Type B pancreatic cell (in vitro differentiated cells): ENCODE measurements around the gene BMX. TPM values are rescaled to one million over a fixed set of nuclear protein-coding genes. Genes with fewer than 3 reads are reported as not detected.
A peak's percentile ranks its signal among the peaks of the same experiment; 100 is the strongest.

ENCODE experiments used
- DNase-seq: peaks from one replicate; pipeline ENCODE4 v3.0.0; 2021; ENCODE audit warnings: mixed read lengths; ENCODE audit not compliant: unreplicated experiment; ENCODE audit errors: extremely low spot score
- H3K27ac Mint-ChIP-seq: 2 replicates; pipeline ENCODE4 v1.8.0; 2021; ENCODE audit warnings: mild to moderate bottlenecking, mixed read lengths
- H3K27me3 Mint-ChIP-seq: 2 replicates; pipeline ENCODE4 v1.8.0; 2021; ENCODE audit warnings: mixed read lengths
- H3K36me3 Mint-ChIP-seq: 2 replicates; pipeline ENCODE4 v1.8.0; 2021; ENCODE audit warnings: mixed read lengths
- H3K4me1 Mint-ChIP-seq: one replicate; pipeline ENCODE4 v1.8.0; 2021; ENCODE audit warnings: mixed read lengths; ENCODE audit not compliant: unreplicated experiment
- H3K4me3 Mint-ChIP-seq: 2 replicates; pipeline ENCODE4 v1.8.0; 2021; ENCODE audit warnings: mild to moderate bottlenecking, mixed read lengths
- H3K9me3 Mint-ChIP-seq: 2 replicates; pipeline ENCODE4 v1.8.0; 2021; ENCODE audit warnings: mixed read lengths
- CTCF ChIP-seq: fragments of 200-600 bp; sonication (generic); conservative IDR thresholded peaks from 2 replicates; pipeline ENCODE4 v1.5.0; 2021; ENCODE audit warnings: antibody characterized with exemption, mild to moderate bottlenecking
- total RNA-seq: library from RNA; stranded (reverse); gene quantifications from 2 replicates; pipeline ENCODE4 v1.2.1, GENCODE V29; 2021; ENCODE audit warnings: low replicate concordance

Gene BMX
- total RNA-seq, 1 donor from 2014 or later = not detected

DNA sequence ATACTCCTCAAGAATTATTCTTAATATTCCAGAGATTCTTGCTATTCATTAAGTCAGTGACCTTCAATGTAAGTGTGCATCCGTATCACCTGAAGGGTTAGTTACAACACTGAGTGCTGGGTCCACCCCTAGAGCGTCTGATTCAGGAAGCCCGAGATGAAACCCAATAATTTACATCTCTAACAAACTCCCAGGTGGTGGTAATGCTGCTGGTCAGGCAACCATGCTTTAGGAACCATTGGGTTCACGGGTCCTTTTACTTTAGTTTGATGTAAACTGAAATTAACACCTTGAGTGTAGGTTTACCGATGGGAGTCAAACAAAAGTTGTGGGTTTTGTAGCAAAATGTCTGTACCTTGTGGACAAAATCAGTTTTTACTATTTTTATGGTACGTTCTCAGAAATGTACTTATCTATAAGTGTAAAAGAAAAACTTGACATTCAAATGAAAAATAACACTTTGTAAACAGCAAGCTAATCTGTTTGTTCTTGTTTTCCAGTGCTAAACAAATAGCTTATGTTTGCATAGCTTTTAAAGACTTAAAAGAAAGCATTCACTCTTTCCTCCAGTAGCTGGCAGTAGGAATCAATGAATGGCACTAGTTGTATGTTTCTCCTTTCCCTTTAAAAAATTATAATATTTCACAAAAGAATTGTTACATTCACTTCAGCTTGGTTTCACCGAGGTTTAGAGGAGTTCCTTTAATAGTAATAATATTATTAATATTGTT is 67.4 kb downstream of the BMX start:
- no peak for DNase-seq
- Mint-ChIP-seq H3K4me1 (peaks cover 23% of the 10 kb centered on the region), H3K27me3 (peaks cover 4% of the 10 kb centered on the region), H3K27ac (no peak overlapping the region), H3K36me3 (no peaks in the 10 kb centered on the region), H3K9me3 (no peaks in the 10 kb centered on the region), H3K4me3 (no peak overlapping the region)
- peak; percentile 42 for TF ChIP-seq CTCF

GRCh38 chrX:15570145-15570544 is 69.5 kb downstream of the BMX start:
- Mint-ChIP-seq H3K4me3 (no peak overlapping the region), H3K27ac (no peak overlapping the region), H3K36me3 (no peaks in the 10 kb centered on the region), H3K4me1 (peaks cover 17% of the 10 kb centered on the region), H3K9me3 (no peaks in the 10 kb centered on the region), H3K27me3 (peaks cover 4% of the 10 kb centered on the region)
- DNase-seq = no peak
- TF ChIP-seq CTCF = no peak

DNA sequence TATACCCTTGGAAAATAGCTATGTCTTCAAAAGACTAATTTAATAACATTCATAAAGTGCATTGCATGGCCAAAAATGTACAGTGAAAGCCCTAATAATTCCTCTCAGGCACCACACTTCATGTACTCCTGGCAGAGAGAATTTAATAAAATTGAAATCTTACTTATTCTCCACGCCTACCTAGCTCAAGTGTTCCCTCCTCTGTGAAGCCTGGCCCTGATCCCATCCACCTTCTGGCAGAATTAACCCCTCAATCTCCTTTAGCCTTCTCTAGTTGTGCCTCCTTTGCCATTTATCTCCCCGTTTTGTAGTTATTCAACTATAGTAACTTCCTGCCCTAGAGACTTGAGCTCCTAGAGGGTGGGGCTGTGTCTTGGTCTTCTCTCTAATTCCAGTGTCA is 73.4 kb downstream of the BMX start:
- no peak overlapping the region for H3K4me3 Mint-ChIP-seq
- H3K27ac Mint-ChIP-seq = no peak overlapping the region
- peaks cover 6% of the 10 kb centered on the region for H3K4me1 Mint-ChIP-seq
- TF ChIP-seq CTCF = no peak
- H3K9me3 Mint-ChIP-seq = no peaks in the 10 kb centered on the region
- no peaks in the 10 kb centered on the region for H3K36me3 Mint-ChIP-seq
- no peak for DNase-seq
- no peaks in the 10 kb centered on the region for H3K27me3 Mint-ChIP-seq

DNA sequence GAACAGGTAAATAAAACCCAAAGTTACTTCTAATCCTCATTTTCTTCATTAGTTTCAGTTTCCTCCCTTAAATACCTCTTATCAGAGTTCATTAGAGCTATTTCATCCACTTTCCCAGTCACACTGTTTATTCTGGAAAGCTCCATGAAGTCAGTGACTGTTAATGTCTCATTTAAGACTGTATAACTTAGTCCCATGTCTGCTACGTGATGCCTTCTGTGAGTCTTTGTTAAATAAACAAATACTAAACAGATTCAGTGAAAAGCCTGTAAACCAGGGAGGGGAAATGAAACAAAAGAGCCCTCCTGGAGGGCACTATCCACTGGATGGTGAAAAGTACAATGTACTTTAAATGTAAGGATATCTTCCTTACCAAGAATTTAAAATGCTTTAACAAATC is 75.4 kb downstream of the BMX start:
- no peak for DNase-seq

GRCh38 chrX:15579778-15580747 is 79.5 kb downstream of the BMX start:
- Mint-ChIP-seq H3K36me3 (no peaks in the 10 kb centered on the region), H3K9me3 (no peaks in the 10 kb centered on the region), H3K27ac (peak overlapping the region; percentile 41), H3K27me3 (no peaks in the 10 kb centered on the region), H3K4me3 (no peak overlapping the region), H3K4me1 (peaks cover 5% of the 10 kb centered on the region)
- no peak for TF ChIP-seq CTCF
- DNase-seq = no peak

More for the DNA sequence above, 75.4 kb downstream of the BMX start:
- no peak for TF ChIP-seq CTCF
- H3K4me3 Mint-ChIP-seq = no peak overlapping the region
- no peaks in the 10 kb centered on the region for H3K9me3 Mint-ChIP-seq
- H3K27me3 Mint-ChIP-seq = no peaks in the 10 kb centered on the region
- no peak overlapping the region for H3K27ac Mint-ChIP-seq
- H3K4me1 Mint-ChIP-seq = peaks cover 5% of the 10 kb centered on the region
- no peaks in the 10 kb centered on the region for H3K36me3 Mint-ChIP-seq
